Activated gamma-delta T cell treated with anti-CD3 and anti-CD28 coated beads, Interleukin-2, amount 50 U/mL, for 16 hours (primary cell): ENCODE measurements around the gene MBD6.

Experiments
- DNase-seq: peaks from one replicate; pipeline ENCODE4 v3.0.0-alpha.2; 2020; ENCODE audit warnings: low read depth

The MBD6 gene, protein sequence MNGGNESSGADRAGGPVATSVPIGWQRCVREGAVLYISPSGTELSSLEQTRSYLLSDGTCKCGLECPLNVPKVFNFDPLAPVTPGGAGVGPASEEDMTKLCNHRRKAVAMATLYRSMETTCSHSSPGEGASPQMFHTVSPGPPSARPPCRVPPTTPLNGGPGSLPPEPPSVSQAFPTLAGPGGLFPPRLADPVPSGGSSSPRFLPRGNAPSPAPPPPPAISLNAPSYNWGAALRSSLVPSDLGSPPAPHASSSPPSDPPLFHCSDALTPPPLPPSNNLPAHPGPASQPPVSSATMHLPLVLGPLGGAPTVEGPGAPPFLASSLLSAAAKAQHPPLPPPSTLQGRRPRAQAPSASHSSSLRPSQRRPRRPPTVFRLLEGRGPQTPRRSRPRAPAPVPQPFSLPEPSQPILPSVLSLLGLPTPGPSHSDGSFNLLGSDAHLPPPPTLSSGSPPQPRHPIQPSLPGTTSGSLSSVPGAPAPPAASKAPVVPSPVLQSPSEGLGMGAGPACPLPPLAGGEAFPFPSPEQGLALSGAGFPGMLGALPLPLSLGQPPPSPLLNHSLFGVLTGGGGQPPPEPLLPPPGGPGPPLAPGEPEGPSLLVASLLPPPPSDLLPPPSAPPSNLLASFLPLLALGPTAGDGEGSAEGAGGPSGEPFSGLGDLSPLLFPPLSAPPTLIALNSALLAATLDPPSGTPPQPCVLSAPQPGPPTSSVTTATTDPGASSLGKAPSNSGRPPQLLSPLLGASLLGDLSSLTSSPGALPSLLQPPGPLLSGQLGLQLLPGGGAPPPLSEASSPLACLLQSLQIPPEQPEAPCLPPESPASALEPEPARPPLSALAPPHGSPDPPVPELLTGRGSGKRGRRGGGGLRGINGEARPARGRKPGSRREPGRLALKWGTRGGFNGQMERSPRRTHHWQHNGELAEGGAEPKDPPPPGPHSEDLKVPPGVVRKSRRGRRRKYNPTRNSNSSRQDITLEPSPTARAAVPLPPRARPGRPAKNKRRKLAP

DNA sequence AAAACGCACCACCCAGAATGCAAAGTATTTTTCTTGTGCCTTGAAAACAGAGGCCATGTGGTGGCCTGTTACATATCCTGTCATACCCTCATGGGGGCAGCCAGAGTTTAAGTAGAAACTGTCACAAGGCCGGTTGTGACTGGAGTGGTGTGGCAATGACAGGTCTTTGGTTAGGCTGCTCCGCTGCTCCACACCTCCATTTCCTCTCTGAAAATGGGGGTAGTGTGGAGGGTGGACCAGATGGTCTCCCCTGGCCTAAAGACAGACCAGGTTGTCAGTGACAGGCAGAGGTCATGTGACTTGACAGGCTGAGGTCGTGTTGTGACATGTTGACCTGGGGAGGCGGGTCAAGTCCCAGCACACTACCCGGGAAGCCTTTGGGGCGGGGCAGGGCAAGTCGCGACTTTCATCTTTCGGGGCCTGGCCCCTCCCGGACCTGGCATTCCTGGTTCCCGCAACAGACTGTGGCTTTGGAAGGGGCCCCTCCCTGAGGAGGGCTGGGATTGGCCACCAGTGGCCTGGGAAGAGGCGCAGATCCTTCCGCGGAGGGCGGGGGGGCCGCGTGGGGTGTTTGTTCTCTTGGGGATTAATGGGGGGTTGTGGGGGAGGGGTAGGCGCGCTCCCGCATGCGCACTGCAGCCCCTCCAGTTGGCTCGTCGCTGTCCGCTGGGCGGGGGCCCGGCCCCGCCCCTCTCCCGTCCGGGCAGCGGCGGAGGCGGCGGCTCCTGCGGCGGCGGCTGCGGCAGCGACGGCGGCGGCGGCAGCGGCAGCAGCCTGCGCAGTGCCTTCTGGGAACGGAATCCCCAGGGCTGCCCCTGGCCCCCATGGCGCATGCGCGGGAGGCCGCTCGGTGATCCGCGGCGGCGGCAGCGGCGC is at the start of gene MBD6:
MBD6 (plus strand) TSS at position 814 of the 876 bp plus-strand sequence. CDS start 1,480 bp downstream, outside the sequence.
- peak; percentile 83 for DNase-seq

- DNase-seq, result no peak
These were observed 49.2 kb upstream of the MBD6 start for GRCh38 chr12:57473392-57473791.

- DNase-seq, result no peak
These were observed 48.7 kb upstream of the MBD6 start for GRCh38 chr12:57473886-57474285.

DNA sequence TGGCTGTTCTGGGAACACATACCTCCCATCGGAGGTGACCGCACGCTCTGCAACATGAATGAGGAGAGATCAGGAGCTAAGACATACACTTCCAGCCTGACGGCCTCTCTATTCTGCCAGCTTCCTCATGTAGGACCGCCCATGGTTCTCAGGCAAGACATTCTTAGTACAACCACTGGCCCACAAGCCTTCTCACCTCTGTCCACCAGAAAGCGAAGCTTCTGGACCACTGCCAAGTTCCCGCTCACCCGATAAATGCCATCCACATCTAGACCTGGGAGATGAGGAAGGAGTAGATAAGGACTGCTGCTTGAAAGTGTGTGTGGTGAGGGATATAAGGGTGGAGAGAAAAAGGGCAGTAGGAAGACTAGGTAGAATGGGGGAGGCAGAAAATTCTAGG is 48.2 kb upstream of the MBD6 start:
- no peak for DNase-seq

- no peak for DNase-seq
These were observed 47.8 kb upstream of the MBD6 start for GRCh38 chr12:57474862-57475261.

- no peak for DNase-seq
These were observed 47.1 kb upstream of the MBD6 start for GRCh38 chr12:57475271-57476161.

GRCh38 chr12:57476162-57476992 is 46.2 kb upstream of the MBD6 start:
- DNase-seq, result peak; percentile 58

DNA sequence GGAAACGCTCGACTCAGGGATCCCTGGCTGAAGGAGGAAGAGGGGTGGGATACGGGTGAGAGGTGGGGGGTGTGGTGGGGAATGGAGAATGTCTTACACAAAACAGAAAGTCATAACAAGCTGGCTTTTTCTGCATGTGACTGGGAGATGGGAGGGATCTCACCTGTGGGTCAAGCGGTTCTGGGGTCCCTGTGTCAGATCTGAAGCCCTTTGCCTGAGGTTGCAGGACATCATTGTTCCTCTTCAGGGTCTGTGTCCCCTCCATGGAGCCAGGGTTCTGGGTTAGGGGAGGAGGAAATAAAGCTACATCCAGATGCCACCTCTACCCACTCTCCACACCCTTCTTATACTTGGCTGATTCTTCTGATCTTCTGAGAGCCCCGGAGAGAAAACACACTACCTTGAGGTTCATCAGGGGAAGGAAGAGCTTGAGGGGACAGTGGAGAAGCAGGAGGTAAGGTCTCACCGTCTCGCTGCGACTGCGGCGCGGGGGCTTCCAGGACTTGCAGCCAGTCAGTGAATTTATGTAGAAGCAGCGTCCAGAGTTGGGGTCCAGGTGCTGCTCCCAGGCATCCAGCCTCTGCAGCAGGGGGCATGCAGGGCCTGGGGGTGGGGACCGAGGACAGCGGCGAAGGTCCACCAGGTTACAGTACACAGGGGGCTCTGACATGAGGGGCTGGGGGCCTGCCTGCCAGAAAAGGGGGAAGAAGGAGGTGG is 45.5 kb upstream of the MBD6 start:
- no peak for DNase-seq

DNA sequence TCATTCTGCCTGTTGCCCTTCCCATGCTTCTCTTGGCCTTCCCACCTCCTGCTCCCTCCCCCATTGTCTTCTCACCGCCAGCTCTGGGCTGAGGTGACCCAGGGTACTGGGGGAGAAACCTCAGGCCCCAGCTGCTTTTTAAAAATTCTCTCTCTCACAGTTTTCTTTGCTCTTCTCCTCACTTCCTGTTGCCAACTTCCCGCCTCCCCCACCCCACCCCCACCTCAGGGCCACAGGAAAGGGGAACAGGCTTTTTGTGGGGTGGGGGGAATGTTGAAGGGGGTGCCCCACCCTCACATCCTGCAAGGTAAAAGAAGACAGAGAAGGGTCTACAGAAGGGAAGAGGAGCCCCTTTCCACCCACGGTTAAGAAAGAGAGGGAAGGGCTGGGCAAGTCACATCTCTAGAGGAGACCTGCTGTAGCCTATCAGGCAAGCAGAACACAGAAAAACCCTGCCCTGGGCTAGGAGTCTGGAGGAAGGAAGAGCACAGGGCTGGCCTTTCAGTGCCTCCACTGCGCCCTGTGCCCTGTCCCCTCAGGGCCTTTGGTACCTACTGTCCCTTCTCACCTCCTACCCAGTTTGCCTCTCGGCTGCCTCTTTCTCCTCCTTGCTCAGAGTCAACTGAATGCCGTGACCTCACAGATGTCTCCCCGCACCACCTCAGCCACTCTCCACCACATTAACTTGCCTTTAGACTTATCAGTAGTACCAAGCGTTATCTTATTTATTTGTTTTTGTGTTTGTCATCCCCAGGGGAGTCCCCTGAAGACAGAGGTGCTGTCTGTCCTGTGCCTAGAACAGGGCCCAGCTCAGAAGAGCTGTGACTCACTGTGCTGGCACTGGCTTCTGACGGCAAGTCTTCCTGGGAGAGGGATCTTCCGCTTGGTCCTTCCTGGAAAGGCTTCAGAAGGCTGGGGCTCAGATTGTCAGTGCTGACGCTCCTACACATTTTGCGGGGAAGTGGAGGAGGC is 44.6 kb upstream of the MBD6 start:
- DNase-seq, result no peak

- DNase-seq, result no peak
These were observed 43.6 kb upstream of the MBD6 start for GRCh38 chr12:57479043-57479375.

DNA sequence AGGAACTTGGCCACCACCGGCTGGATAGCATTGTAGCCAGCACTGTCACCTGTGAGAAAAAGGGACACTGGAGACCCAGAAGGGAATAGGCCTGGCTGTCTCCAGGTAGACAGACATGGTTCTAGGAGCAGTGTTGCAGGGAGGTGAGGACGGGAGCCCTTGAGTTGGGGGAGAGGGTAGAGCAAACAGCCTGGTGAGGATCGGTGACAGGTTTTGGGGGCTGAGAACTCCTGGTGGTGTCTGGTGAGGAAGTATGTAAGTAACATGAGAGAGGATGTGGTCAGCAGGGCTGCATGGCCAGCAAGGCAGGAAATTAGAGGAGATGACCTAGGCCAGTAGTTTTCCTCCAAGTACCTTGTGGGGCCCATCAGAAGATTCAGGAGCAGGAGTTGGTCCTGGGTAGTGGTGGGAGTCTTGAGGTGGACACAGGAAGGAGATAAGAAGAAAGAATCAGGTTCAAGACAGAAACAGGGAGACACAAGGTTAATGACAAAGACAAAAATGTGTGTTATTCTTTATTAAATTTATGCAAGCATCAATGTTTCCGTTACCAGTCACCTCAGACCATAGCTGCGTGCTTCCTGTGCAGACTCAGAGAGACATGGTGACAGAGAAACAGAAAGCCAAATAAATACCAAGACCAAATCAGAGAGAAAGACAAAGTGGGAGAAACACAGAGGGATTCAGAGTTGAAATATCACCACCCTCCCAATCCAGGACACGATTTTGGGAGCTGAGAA is 43.1 kb upstream of the MBD6 start, which contains the start of gene ARHGAP9:
ARHGAP9 (minus strand) TSS at position 491 of the 740 bp plus-strand sequence; CDS start at position 31, 460 bp downstream.
- no peak for DNase-seq

GRCh38 chr12:57481671-57482070 is 41.0 kb upstream of the MBD6 start:
- DNase-seq, result no peak

DNA sequence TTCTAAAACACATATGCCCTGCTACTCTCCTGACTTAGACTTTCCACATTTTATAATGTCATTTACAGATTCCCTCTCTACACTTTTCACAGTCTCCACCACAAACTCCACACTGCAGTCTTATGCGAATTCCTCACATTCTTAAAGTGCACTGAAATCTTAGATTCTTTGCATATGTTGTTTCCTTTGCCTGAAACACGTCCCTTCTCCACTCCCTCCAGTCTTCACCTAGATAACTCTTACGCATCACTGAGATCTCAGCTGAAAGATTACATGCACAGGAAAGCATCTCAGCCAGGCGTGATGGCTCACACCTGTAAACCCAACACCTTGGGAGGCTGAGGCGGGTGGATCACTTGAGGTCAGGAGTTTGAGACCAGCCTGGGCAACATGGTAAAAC is 39.2 kb upstream of the MBD6 start:
- DNase-seq, result no peak

DNA sequence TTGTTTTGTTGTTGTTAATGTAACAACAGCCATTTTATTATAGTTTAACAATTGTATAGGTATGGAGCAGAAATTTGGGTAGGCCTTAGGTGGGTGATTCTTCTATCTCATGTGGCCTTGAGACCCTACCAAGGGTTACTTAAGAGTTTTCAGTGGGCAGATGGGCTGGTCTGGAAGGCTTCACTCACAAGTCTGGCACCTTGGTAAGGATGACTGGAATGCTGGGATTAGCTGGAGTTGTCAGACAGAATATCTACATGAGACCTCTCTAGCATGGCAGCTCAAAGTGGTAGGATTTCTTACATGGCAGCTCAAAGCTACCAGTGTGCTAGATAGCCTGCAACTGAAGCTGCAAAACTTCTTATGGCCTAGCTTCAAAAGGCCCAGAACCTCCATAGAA is 36.9 kb upstream of the MBD6 start:
- DNase-seq, result no peak

DNA sequence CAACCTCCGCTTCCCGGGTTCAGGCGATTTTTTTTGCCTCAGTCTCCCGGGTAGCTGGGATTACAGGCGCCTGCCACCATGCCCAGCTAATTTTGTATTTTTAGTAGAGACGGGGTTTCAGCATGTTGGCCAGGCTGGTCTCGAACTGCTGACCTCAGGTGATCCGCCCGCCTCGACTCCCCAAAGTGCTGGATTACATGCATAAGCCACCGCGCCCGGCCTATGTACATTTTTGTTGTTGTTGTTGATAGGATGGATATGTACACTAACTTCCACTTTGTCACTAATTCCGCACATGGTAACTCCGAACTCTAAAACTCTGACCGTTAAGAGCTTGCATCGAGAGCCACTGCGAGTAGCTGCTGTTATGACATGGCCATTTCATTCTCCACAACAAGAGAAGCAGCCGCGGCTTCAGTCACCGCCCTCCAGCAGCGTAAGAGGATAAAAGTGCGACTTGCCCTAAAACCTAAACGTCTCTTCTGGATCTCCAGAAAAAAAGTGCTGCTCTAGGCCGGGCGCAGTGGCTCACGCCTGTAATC is 35.5 kb upstream of the MBD6 start:
- DNase-seq, result no peak

GRCh38 chr12:57487597-57488401 is 34.8 kb upstream of the MBD6 start, which contains the start of gene MARS1:
Gene MARS1, plus strand, starts transcription at chr12:57488068. Its CDS starts 23 bp downstream, at chr12:57488091.
- DNase-seq, result peak; percentile 87
